Mesothelial cell of epicardium (in vitro differentiated cells): ENCODE data around the gene SLC6A17. TPM values are rescaled to one million over a fixed set of nuclear protein-coding genes. Genes with fewer than 3 reads are reported as not detected.

ENCODE experiments used
- DNase-seq, 2 experiments: peaks; one replicate each; pipeline ENCODE4 v3.0.0; 2021; ENCODE audit warnings: low spot score in 2 of 2; ENCODE audit not compliant: unreplicated experiment in 2 of 2
- H3K27ac Mint-ChIP-seq: 2 replicates; pipeline ENCODE4 v1.8.0; 2021; ENCODE audit warnings: mixed read lengths
- H3K27me3 Mint-ChIP-seq: 2 replicates; pipeline ENCODE4 v1.8.0; 2021; ENCODE audit warnings: low read depth, mixed read lengths
- H3K36me3 Mint-ChIP-seq: 2 replicates; pipeline ENCODE4 v1.8.0; 2021; ENCODE audit warnings: mixed read lengths
- H3K4me1 Mint-ChIP-seq: 2 replicates; pipeline ENCODE4 v1.8.0; 2021; ENCODE audit warnings: mixed read lengths
- H3K4me3 Mint-ChIP-seq: 2 replicates; pipeline ENCODE4 v1.8.0; 2021; ENCODE audit warnings: mild to moderate bottlenecking, moderate library complexity, mixed read lengths
- H3K9me3 Mint-ChIP-seq: 2 replicates; pipeline ENCODE4 v1.8.0; 2021; ENCODE audit warnings: mixed read lengths
- CTCF ChIP-seq: fragments of 200-600 bp; sonication (generic); IDR thresholded peaks from one replicate; pipeline ENCODE4 v1.5.0; 2021; ENCODE audit warnings: antibody characterized with exemption; ENCODE audit not compliant: unreplicated experiment
- total RNA-seq: library from RNA; stranded (reverse); gene quantifications from 3 replicates; pipeline ENCODE4 v1.2.1, GENCODE V29; 2021

Gene SLC6A17
- total RNA-seq, result 1.4 to 1.6 TPM (median 1.6 TPM) in 3 replicates

DNA sequence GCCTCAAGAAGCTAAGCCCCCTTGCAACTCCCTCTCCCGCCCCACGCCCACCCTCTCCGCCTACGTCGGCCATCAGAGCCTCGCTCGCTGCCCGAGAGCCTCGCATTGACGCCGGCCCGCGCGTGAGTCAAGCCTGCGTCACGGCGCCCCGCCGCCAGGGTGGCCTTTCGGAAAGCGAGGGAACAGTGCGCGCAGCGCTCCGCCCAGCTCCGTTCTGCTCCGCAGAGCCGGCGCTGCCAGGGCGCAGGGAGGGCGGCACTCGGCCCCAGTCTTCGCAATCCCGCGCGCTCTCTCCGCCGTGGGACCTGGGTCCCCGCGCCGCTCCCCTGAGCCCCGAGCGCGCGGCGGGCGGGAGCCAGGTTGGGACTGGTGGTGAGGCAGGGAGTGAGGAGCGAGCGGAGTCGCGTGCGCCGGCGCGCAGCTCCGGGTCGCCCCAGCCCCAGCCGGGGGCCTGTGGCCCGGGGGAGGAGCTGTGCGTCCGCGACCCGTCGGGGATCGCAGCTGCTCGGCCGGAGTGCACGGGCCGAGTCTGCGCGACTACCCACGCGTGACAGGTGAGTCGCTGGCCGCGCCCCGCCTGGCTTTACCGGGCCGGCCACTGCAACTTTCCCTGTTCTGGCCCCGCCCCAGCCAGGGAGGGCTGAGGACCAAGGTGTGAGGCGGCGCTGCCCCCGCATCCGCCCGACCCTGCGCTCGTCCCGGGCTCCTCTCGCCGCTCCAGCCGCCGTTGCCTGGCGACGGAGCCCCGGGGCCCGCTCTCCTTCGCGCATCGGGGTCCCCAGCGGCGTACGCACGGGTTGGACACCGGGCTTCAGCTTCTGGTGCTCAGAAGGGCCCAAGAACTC, at the start of gene SLC6A17:
SLC6A17 (plus strand) TSS at position 165 of the 845 bp plus-strand sequence. CDS start 16,436 bp downstream, outside the sequence.
- H3K4me3 Mint-ChIP-seq, result peak within 1 kb of the TSS; percentile 38
- H3K27ac Mint-ChIP-seq, result no peak within 1 kb of the TSS
- peak in 1 of 2 experiments; percentile 59 for DNase-seq
- peaks cover 9% of the 10 kb centered on the region for H3K4me1 Mint-ChIP-seq
- no peaks in the 10 kb centered on the region for H3K9me3 Mint-ChIP-seq
- peak; percentile 40 for TF ChIP-seq CTCF
- no peaks in the 10 kb centered on the region for H3K36me3 Mint-ChIP-seq
- H3K27me3 Mint-ChIP-seq, result peaks cover 47% of the 10 kb centered on the region

GRCh38 chr1:110102081-110102480, 48.2 kb upstream of the SLC6A17 start:
- H3K36me3 Mint-ChIP-seq, result no peaks in the 10 kb centered on the region
- no peak for DNase-seq
- no peak for TF ChIP-seq CTCF
- H3K27me3 Mint-ChIP-seq, result no peaks in the 10 kb centered on the region
- H3K9me3 Mint-ChIP-seq, result no peaks in the 10 kb centered on the region
- peaks cover 75% of the 10 kb centered on the region for H3K4me1 Mint-ChIP-seq
- H3K27ac Mint-ChIP-seq, result peak overlapping the region; percentile 83
- H3K4me3 Mint-ChIP-seq, result peak overlapping the region; percentile 2

DNA sequence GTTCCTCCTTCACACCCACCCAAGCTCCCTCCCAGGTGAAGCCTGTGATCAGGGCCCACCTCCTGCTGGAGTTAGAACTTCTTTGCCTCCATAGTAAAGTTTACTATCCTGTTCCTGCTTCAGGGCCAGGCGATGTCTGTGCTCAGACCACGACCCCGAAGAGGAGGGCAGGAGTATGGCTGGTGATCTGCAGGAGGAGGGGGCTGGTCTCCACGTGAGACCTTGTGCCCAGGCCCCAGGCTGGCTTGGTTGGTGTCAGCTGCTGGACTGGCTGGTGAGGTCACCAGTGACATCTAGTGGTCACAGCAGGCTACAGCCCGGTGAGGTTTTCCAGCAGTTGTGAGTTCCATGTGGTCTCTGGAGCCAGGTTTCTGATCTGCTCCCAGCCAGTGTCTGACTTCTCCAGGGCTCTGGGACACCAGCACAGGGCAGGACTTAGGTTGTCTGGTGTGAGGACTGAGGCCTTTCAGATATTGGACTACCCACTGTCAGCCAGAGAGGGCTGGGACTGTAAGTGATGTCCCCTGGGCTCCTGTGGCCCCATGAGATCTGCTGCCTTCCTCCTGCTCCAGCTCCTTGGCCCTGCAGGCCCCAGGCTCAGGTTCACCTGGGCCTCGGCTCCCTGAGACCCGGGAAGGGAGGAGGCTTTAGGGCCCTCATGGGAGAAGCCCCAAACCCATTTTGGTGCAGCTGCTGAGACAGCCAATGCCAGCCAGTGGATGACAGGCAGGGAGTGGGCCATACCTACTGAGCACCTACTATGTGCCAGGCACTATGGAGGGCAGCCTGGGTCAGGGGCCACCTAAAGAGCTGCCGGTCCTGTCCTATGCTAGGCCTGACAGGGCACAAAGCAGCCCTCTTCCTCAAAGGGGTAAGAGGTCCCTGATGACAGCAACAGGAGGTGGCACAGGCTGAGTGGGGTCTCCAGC, 44.0 kb upstream of the SLC6A17 start:
- Mint-ChIP-seq H3K27me3 (no peaks in the 10 kb centered on the region), H3K36me3 (peaks cover 7% of the 10 kb centered on the region), H3K9me3 (no peaks in the 10 kb centered on the region), H3K27ac (peak overlapping the region; percentile 78), H3K4me1 (peaks cover 65% of the 10 kb centered on the region), H3K4me3 (no peak overlapping the region)
- peak; percentile 45 to 77 for DNase-seq
- TF ChIP-seq CTCF, result peak; percentile 78

DNA sequence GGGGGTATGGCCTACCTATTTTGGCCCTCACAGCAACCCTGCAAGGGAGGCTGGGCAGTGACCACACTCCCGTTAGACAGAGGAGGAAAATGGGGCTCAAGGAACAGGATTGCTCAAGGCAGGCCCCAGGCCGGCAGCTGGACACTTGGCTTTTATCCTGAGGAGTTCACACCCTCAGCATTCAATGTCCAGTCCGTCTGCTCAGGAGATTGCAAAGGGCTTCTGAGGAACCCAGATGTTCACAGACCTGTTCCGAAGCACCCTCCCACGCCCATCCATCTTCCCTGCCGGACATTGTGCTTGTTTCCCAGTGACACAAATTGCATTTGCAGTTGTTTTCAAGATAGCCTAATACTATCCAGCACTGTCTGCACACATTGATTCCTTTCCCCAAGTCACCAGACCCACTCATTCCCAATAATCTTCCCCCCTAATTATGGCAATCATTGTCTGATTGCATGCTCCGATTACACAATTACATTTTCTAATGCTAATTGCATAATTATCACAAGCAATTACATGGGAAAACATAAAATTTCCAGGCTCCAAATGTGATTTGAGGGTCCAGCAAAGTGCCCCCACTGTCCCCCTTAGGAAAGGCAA, 42.3 kb upstream of the SLC6A17 start:
- peak overlapping the region; percentile 17 for H3K27ac Mint-ChIP-seq
- peaks cover 10% of the 10 kb centered on the region for H3K36me3 Mint-ChIP-seq
- H3K4me3 Mint-ChIP-seq, result no peak overlapping the region
- H3K4me1 Mint-ChIP-seq, result peaks cover 48% of the 10 kb centered on the region
- no peaks in the 10 kb centered on the region for H3K9me3 Mint-ChIP-seq
- no peak for TF ChIP-seq CTCF
- no peak for DNase-seq
- H3K27me3 Mint-ChIP-seq, result no peaks in the 10 kb centered on the region

DNA sequence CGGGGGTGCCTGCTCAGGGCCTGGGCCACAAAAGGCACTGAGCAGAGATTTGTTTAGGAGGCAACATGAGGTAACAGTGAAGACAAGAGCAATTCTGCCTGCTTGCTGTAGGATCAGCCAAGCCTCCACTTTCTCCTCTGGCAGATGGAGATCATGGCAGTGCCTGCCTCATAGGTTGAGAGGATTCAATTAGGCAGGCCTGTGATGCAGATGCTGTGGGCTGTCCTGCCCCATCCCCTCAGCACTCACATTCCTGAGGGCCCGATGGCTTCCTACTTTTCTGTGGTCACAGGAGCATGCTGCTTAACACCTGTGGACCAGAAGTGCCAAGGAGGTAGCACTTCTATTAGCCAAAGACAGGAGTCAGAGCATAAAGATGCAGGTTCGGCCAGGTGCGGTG, 39.2 kb upstream of the SLC6A17 start:
- no peaks in the 10 kb centered on the region for H3K27me3 Mint-ChIP-seq
- DNase-seq, result no peak

More for the DNA sequence above, 39.2 kb upstream of the SLC6A17 start:
- Mint-ChIP-seq H3K36me3 (peaks cover 10% of the 10 kb centered on the region), H3K9me3 (no peaks in the 10 kb centered on the region), H3K27ac (no peak overlapping the region), H3K4me1 (peaks cover 36% of the 10 kb centered on the region), H3K4me3 (no peak overlapping the region)
- no peak for TF ChIP-seq CTCF
